ENCODE results near the gene FGGY. TPM values are rescaled to one million over a fixed set of nuclear protein-coding genes. Genes with fewer than 3 reads are reported as not detected.

The FGGY gene
- total RNA-seq, 1 donor from 2014 or later = 31.2 TPM

DNA sequence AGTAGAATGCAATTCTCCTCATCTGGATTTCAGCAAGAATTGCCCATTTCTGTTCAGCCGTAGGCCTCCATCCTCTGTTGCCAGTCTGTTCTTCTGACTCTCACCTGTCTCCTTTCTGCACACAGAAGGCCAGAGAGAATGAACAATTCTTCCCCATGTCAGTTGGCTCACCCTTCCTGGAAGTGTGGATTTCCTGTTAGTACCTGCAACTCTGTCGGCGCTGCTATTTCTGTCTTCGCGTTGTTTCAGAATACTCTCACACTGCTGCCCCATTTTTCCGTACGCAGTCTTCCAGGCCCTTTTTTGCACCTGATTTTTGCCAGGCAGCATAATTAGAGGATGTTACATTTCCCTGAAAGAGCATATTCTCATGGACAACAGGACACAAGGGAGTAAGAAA lies 200.7 kb downstream of the FGGY start:
- TF ChIP-seq, protein P1, sequence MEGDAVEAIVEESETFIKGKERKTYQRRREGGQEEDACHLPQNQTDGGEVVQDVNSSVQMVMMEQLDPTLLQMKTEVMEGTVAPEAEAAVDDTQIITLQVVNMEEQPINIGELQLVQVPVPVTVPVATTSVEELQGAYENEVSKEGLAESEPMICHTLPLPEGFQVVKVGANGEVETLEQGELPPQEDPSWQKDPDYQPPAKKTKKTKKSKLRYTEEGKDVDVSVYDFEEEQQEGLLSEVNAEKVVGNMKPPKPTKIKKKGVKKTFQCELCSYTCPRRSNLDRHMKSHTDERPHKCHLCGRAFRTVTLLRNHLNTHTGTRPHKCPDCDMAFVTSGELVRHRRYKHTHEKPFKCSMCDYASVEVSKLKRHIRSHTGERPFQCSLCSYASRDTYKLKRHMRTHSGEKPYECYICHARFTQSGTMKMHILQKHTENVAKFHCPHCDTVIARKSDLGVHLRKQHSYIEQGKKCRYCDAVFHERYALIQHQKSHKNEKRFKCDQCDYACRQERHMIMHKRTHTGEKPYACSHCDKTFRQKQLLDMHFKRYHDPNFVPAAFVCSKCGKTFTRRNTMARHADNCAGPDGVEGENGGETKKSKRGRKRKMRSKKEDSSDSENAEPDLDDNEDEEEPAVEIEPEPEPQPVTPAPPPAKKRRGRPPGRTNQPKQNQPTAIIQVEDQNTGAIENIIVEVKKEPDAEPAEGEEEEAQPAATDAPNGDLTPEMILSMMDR (IDR thresholded peaks at IDR 0.05; ENCODE audit: borderline replicate concordance) = no peak
- Histone ChIP-seq H3K4me1 (peaks cover 26% of the 10 kb centered on the region), H3K27me3 (ENCODE audit: low read depth) (no peaks in the 10 kb centered on the region), H3K9me3 (replicated peaks) (peaks cover 6% of the 10 kb centered on the region), H3K27ac (replicated peaks) (no peak overlapping the region), H3K4me3 (no peak overlapping the region), H3K36me3 (no peaks in the 10 kb centered on the region)
- intact Hi-C loops (cut with micrococcal nuclease) = no loop called here
- DNase-seq = no peak

DNA sequence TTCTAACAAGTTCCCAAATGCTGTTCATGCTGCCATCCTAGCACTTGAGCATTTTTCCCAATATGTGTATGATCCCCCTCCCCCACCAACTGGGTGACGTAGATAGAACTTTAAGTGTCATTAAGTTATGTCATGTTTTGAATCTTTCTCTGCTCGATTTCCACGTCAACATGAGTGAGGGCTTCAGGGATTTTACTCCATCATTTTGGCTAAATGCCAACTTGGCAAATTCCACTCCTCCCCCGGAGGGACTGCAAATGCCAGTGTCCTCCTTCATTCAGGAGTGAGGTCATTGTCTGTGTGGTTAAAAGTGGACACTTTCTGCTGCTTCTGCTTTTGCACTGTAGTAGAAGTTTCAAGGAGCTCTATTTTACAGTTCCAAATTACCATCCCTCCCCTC lies 201.7 kb downstream of the FGGY start:
- H3K4me3 ChIP-seq = peak overlapping the region; percentile 35
- DNase-seq = no peak
- peaks cover 26% of the 10 kb centered on the region for H3K4me1 ChIP-seq
- no peaks in the 10 kb centered on the region for H3K36me3 ChIP-seq
- intact Hi-C loops (cut with micrococcal nuclease) = no loop called here
- H3K9me3 ChIP-seq (replicated peaks) = peaks cover 6% of the 10 kb centered on the region
- H3K27me3 ChIP-seq (ENCODE audit: low read depth) = no peaks in the 10 kb centered on the region
- H3K27ac ChIP-seq (replicated peaks) = no peak overlapping the region
- TF ChIP-seq, protein P1 (IDR thresholded peaks at IDR 0.05; ENCODE audit: borderline replicate concordance) = no peak

DNA sequence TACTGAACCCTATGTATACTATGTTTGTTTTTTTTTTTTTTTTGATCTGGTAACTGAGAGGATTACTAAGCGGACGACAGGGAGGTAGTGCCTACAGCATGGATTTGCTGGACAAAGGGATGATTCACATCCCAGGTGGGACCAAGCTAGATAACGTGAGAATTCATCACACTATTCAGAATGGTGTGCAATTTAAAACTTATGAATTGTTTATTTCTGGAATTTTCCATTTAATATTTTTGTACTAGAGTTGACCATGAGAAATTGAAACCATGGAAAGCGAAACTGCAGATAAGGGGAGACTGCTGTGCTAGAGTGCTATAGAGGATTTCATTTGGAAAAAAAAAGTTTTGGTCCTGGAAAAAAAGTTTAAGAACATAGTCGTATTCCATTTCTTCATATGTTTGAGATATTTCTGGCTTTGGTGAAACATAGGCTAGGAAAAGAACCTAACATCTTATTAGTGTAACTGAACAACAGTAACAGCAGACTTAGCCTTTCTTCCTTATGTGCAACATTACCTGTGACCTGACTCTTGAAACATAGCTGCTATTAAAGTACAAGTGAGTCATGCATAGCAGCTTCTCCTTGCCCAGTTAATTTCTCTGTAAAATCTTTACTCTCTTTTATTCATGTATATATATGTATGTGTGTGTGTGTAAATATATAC lies 202.5 kb downstream of the FGGY start:
- DNase-seq = no peak
- Histone ChIP-seq H3K4me3 (peak overlapping the region; percentile 35), H3K4me1 (peaks cover 20% of the 10 kb centered on the region)

DNA sequence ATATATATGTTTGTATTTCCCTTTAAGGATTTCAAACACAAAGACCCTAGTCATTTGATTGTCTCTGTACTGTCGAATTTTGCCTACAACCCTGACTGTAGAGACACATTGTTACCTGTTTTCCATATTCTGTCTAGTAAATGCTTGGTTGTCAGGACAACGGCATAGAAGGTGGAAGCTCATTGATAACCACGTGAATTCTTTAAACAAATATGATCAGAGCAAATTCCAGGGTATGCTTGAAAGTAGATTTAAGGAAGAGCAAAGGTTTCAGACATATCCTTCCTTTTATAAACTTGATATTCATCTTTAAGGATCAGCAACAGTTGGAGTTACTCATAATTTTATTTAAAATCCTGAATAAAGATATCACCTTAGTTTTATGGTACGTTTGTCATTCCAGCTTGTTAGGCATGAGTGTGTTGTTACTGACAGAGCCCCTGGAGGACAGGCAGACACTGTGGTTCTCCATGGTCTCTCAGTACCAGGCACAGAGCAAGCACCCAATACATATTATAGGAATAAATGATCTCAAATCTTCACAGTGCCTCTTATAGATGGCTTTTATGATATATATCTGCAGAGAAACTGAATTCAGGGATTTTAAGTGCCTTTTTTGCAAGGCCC lies 203.2 kb downstream of the FGGY start:
- DNase-seq = no peak
- TF ChIP-seq, protein P1 (IDR thresholded peaks at IDR 0.05; ENCODE audit: borderline replicate concordance) = no peak
- H3K27me3 ChIP-seq (ENCODE audit: low read depth) = no peaks in the 10 kb centered on the region
- H3K36me3 ChIP-seq = no peaks in the 10 kb centered on the region
- peaks cover 6% of the 10 kb centered on the region for H3K9me3 ChIP-seq (replicated peaks)
- peaks cover 17% of the 10 kb centered on the region for H3K4me1 ChIP-seq
- intact Hi-C loops (cut with micrococcal nuclease) = no loop called here
- H3K27ac ChIP-seq (replicated peaks) = no peak overlapping the region
- H3K4me3 ChIP-seq = no peak overlapping the region

More for the DNA sequence above, 202.5 kb downstream of the FGGY start:
- H3K27ac ChIP-seq (replicated peaks) = no peak overlapping the region
- TF ChIP-seq, protein P1 (IDR thresholded peaks at IDR 0.05; ENCODE audit: borderline replicate concordance) = no peak
- H3K36me3 ChIP-seq = no peaks in the 10 kb centered on the region
- intact Hi-C loops (cut with micrococcal nuclease) = no loop called here
- peaks cover 6% of the 10 kb centered on the region for H3K9me3 ChIP-seq (replicated peaks)
- H3K27me3 ChIP-seq (ENCODE audit: low read depth) = no peaks in the 10 kb centered on the region

DNA sequence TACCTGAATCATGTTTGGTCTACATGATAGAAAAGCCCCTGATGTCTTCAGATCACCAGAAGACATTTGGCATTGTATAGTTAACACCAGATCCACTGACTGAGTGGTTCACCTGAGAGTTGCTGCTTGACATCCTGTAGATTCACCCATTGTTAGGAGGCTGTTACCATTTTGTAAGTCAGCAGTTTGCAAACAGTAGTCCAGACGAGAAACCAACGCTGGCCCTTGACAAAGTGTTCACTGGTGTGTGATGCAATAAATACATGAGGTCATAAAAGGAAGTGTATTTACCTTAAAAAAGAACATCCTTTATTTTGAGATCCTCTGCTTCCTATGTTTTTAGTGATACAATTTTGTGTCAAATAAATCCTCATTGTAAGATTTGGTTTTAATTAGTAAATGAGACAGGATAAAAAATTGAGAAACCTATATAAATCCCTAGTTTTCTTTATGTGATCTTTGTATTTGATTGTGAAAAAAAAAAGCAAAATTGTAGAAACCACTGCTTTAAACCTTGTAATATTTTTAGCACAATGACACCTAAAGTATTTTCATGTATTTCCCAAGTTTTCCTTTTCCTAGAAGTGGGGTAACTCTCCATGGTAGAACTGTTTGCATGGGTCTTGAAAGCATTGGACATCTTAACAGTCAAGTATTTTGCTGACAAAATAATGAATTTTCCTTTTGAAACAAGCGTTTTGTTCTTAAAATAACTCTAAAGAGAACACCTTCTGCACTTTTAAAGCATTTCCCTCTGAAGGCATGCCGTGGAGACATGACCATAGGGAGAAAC lies 204.3 kb downstream of the FGGY start:
- Histone ChIP-seq H3K4me1 (peaks cover 17% of the 10 kb centered on the region), H3K27ac (replicated peaks) (no peak overlapping the region), H3K36me3 (no peaks in the 10 kb centered on the region), H3K4me3 (no peak overlapping the region), H3K9me3 (replicated peaks) (no peaks in the 10 kb centered on the region), H3K27me3 (ENCODE audit: low read depth) (no peaks in the 10 kb centered on the region)
- TF ChIP-seq, protein P1 (IDR thresholded peaks at IDR 0.05; ENCODE audit: borderline replicate concordance) = no peak
- DNase-seq = no peak
- intact Hi-C loops (cut with micrococcal nuclease) = no loop called here

Measured in left ventricle myocardium inferior (tissue), 1 donor.